K562 (cell line): Measurements from ENCODE around the gene MAN1A1. TPM values are rescaled to one million over a fixed set of nuclear protein-coding genes. Genes with fewer than 3 reads are reported as not detected.
A peak's percentile ranks its signal among the peaks of the same experiment; 100 is the strongest.

Experiments
- ASH1L ChIP-seq: fragments of 450-650 bp; IDR thresholded peaks from 2 replicates; pipeline ENCODE4 v1.6.1; 2018; ENCODE audit warnings: borderline replicate concordance, mild to moderate bottlenecking, low read depth; ENCODE audit not compliant: partially characterized antibody
- CBFA2T3 ChIP-seq: fragments of 450-650 bp; IDR thresholded peaks from 2 replicates; pipeline ENCODE4 v1.6.1; 2017
- CBX3 ChIP-seq, 2 experiments: IDR thresholded peaks; 1 replicate in 1 of 2; 2 replicates in 1 of 2; pipeline ENCODE4 v1.6.1; 2012; ENCODE audit warnings: inconsistent platforms in 2 of 2, low read length in 2 of 2, borderline replicate concordance in 1 of 2, control low read depth in 1 of 2
- CTCFL ChIP-seq: IDR thresholded peaks from 2 replicates; pipeline ENCODE4 v1.6.1; 2011; ENCODE audit warnings: borderline replicate concordance, low read depth, mild to moderate bottlenecking, moderate library complexity, low read length; ENCODE audit not compliant: insufficient read depth, poor library complexity, severe bottlenecking
- E2F4 ChIP-seq: sonication (generic); formaldehyde crosslinking; IDR thresholded peaks from 2 replicates; pipeline ENCODE4 v1.8.0; 2022; ENCODE audit warnings: mild to moderate bottlenecking, low read depth, missing genetic modification reagents
- EP400 ChIP-seq: fragments of 450-650 bp; IDR thresholded peaks from 2 replicates; pipeline ENCODE4 v1.6.1; 2017; ENCODE audit warnings: antibody characterized with exemption, mild to moderate bottlenecking, moderate library complexity
- ERF ChIP-seq: fragments of 450-650 bp; formaldehyde crosslinking; IDR thresholded peaks from 2 replicates; pipeline ENCODE4 v1.4.0; 2020; ENCODE audit warnings: mild to moderate bottlenecking, mixed read lengths
- MEF2A ChIP-seq: IDR thresholded peaks from 2 replicates; pipeline ENCODE4 v1.6.1; 2011; ENCODE audit warnings: low read depth, mild to moderate bottlenecking, low read length, moderate library complexity; ENCODE audit not compliant: control insufficient read depth
- PYGO2 ChIP-seq: fragments of 450-650 bp; IDR thresholded peaks from 2 replicates; pipeline ENCODE4 v1.6.1; 2016; ENCODE audit warnings: mild to moderate bottlenecking, missing genetic modification characterization, moderate library complexity, missing compliant biosample characterization
- TEAD4 ChIP-seq, 2 experiments: sonication (generic) in 1 of 2; formaldehyde crosslinking in 1 of 2; IDR thresholded peaks; 2 replicates each; pipeline versions ENCODE4 v1.6.1 to v1.8.0; 2012 to 2022; ENCODE audit warnings: borderline replicate concordance in 1 of 2, inconsistent platforms in 1 of 2, low read length in 1 of 2, mild to moderate bottlenecking in 1 of 2, missing genetic modification reagents in 1 of 2
- U2AF2 ChIP-seq: fragments of 200-400 bp; formaldehyde crosslinking; optimal IDR thresholded peaks from 2 replicates; pipeline ENCODE3; 2017; ENCODE audit warnings: low read depth, mild to moderate bottlenecking, low read length
- ZNF79 ChIP-seq: fragments of 250-450 bp; sonication (Bioruptor Pico); IDR thresholded peaks from 2 replicates; pipeline ENCODE4 v1.4.0; 2020; ENCODE audit warnings: low read depth, mild to moderate bottlenecking, moderate library complexity
- polyA plus RNA-seq, 8 experiments: library from polyadenylated mRNA; depleted of rRNA in 4 of 8; stranded (reverse) in 5 of 8; unstranded in 3 of 8; fragments of >200 nt; fragmentation: Nextera tagmentation in 2 of 8; fragmentation: Illumina TruSeq in 1 of 8; extraction: Ambion mirVana in 2 of 8; extraction: Trizol in 1 of 8; gene quantifications; 2 replicates each; pipeline versions ENCODE4 v1.2.1 to v1.2.3, GENCODE V29; 2011 to 2014; ENCODE audit warnings: inconsistent platforms in 1 of 8, missing spikeins in 1 of 8
- total RNA-seq, 7 experiments: library from RNA; depleted of rRNA in 6 of 7; stranded (reverse); fragments of >200 nt in 6 of 7; fragmentation: Illumina TruSeq in 2 of 7; extraction: Trizol in 2 of 7; gene quantifications; 2 replicates each; pipeline versions ENCODE4 v1.2.1 to v1.2.3, GENCODE V29; 2011 to 2021; ENCODE audit warnings: low replicate concordance in 1 of 7
- TF ChIP-seq, protein P1 (sequence below), 2 experiments: fragments of 450-650 bp; formaldehyde crosslinking in 1 of 2; IDR thresholded peaks; 2 replicates each; pipeline versions ENCODE4 v1.4.0 to v1.6.1; 2014 to 2020; ENCODE audit warnings: mild to moderate bottlenecking in 2 of 2, borderline replicate concordance in 1 of 2, low read depth in 1 of 2

The MAN1A1 gene
- total and polyA plus RNA-seq, 9 of the 15 experiments (the other 6 are each of a cell fraction or from before 2014, with no cell fraction given) = 24.5 to 78.4 (median 59.7) TPM

- TF ChIP-seq CTCFL (no peak), U2AF2 (no peak), ERF (CRISPR knock-in tag) (no peak), CBX3 (IDR thresholded peaks at IDR 0.05; ENCODE audit: borderline replicate concordance in 1 of 2, low read length in 2 of 2) (no peak), MEF2A (no peak), CBFA2T3 (peak; percentile 85), ASH1L (no peak), ZNF79 (CRISPR knock-in tag) (no peak), EP400 (no peak), E2F4 (CRISPR knock-in tag) (no peak), PYGO2 (tag) (no peak), TEAD4 (IDR thresholded peaks at IDR 0.05; ENCODE audit: low read length) (peak; percentile 46), TEAD4 (CRISPR knock-in tag; IDR thresholded peaks at IDR 0.05; ENCODE audit: borderline replicate concordance) (no peak)
- TF ChIP-seq, protein P1, sequence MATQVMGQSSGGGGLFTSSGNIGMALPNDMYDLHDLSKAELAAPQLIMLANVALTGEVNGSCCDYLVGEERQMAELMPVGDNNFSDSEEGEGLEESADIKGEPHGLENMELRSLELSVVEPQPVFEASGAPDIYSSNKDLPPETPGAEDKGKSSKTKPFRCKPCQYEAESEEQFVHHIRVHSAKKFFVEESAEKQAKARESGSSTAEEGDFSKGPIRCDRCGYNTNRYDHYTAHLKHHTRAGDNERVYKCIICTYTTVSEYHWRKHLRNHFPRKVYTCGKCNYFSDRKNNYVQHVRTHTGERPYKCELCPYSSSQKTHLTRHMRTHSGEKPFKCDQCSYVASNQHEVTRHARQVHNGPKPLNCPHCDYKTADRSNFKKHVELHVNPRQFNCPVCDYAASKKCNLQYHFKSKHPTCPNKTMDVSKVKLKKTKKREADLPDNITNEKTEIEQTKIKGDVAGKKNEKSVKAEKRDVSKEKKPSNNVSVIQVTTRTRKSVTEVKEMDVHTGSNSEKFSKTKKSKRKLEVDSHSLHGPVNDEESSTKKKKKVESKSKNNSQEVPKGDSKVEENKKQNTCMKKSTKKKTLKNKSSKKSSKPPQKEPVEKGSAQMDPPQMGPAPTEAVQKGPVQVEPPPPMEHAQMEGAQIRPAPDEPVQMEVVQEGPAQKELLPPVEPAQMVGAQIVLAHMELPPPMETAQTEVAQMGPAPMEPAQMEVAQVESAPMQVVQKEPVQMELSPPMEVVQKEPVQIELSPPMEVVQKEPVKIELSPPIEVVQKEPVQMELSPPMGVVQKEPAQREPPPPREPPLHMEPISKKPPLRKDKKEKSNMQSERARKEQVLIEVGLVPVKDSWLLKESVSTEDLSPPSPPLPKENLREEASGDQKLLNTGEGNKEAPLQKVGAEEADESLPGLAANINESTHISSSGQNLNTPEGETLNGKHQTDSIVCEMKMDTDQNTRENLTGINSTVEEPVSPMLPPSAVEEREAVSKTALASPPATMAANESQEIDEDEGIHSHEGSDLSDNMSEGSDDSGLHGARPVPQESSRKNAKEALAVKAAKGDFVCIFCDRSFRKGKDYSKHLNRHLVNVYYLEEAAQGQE (IDR thresholded peaks at IDR 0.05; ENCODE audit: borderline replicate concordance) = no peak
- TF ChIP-seq, protein P1 (CRISPR knock-in tag; IDR thresholded peaks at IDR 0.05; ENCODE audit: low read depth) = no peak
- TF ChIP-seq, all 486 proteins: peak for 20
Measured at GRCh38 chr6:119215885-119216590, 133.5 kb downstream of the MAN1A1 start (continued).
